NT2/D1 (cell line): ENCODE data around the gene INTS1.

Experiments used
- YY1 ChIP-seq: IDR thresholded peaks from 2 replicates; pipeline ENCODE4 v1.6.1; 2011; ENCODE audit not compliant: insufficient read length, insufficient read depth
- ZNF274 ChIP-seq: IDR thresholded peaks from 2 replicates; pipeline ENCODE4 v1.6.1; 2011; ENCODE audit warnings: mild to moderate bottlenecking, low read depth, low read length

DNA sequence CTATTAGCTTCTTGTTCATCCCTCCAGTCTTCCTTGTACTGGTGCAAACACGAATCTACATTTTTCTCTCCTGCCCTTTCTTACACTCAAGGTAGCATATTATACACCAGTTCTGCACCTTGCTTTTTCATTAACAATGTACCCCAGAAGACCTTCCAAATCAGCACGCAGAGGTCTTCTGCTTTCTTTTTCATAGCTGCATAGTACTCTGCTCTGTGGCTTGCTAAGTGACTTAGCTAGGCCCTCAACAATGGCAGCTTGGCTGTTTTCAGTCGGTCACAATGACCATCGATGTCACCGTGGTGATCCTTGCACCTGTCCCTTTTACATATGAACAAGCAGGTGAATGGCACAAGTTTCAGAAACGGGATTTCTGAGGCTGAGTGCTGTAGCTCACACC lies 21.2 kb upstream of the INTS1 start:
- TF ChIP-seq YY1, result no peak
- no peak for TF ChIP-seq ZNF274
